ENCODE results near the gene CCDC50. TPM values are rescaled to one million over a fixed set of nuclear protein-coding genes. Genes with fewer than 3 reads are reported as not detected.

The CCDC50 gene
- total RNA-seq, 1 experiment from 2014 or later = 47.8 TPM

- no peak for DNase-seq (ENCODE audit: low read depth, low spot score)
- POLR2A ChIA-PET = no interaction called here
- peaks cover 2 to 9% of the 10 kb centered on the region in 2 experiments; a peak in 2 of 4 replicates for H3K36me3 ChIP-seq (ENCODE audit: control insufficient read depth in 1 of 2, insufficient read depth in 2 of 2, low read length in 2 of 2)
- no peak for ATAC-seq
- no peak for TF ChIP-seq SRF (IDR thresholded peaks at IDR 0.05; ENCODE audit: low read depth)
- no peak for TF ChIP-seq REST (IDR thresholded peaks at IDR 0.05; ENCODE audit: low read depth)
- no peak for TF ChIP-seq ZFX (IDR thresholded peaks at IDR 0.05)
- peak; percentile 16; the same call in 1 of the 2 replicates for TF ChIP-seq SP1 (IDR thresholded peaks at IDR 0.05; ENCODE audit: low read depth)
- TF ChIP-seq CTCF (IDR thresholded peaks at IDR 0.05 in 2 of 3, conservative IDR thresholded peaks at IDR 0.05 in 1 of 3; ENCODE audit: borderline replicate concordance in 1 of 3, insufficient read depth in 1 of 3, low read depth in 2 of 3, low read length in 2 of 3) = no peak
- H3K9ac ChIP-seq (ENCODE audit: low read length) = no peak overlapping the region
- peak overlapping the region; percentile 5; the same call in 1 of the 2 replicates for H3K27ac ChIP-seq (ENCODE audit: low read depth, low read length)
- intact Hi-C loops (cut with micrococcal nuclease) = no loop called here
- no peaks in the 10 kb centered on the region for H3K9me2 ChIP-seq (ENCODE audit: insufficient read depth)
- no peaks in the 10 kb centered on the region for H3K9me3 ChIP-seq (ENCODE audit: control insufficient read depth in 1 of 2, insufficient read depth in 1 of 2, low read depth in 1 of 2, low read length in 2 of 2)
- no peak overlapping the region for H3K4me3 ChIP-seq (replicated peaks in 1 of 2; ENCODE audit: low read depth in 1 of 2, low read length in 2 of 2)
- H3K4me2 ChIP-seq (ENCODE audit: low read length) = no peak overlapping the region
- BruUV-seq (replicated peaks) = no TSS peak
- H2AFZ ChIP-seq (ENCODE audit: low read depth, low read length, poor library complexity, severe bottlenecking) = no peak overlapping the region
- RAD21 ChIA-PET (ENCODE audit: low non-redundant PET in 1 of 2, low total read pairs in 2 of 2, uncharacterized antibody in 2 of 2, unreplicated experiment in 2 of 2) = no interaction called here
- H3K4me1 ChIP-seq (ENCODE audit: control insufficient read depth in 1 of 2, insufficient read depth in 2 of 2, low read length in 2 of 2) = peaks cover 45 to 60% of the 10 kb centered on the region in 2 experiments
- no peaks in the 10 kb centered on the region for H3K27me3 ChIP-seq (ENCODE audit: insufficient read depth, low read length)
- CTCF ChIA-PET = no interaction called here
- peaks cover 26% of the 10 kb centered on the region for H3K79me2 ChIP-seq (ENCODE audit: insufficient read depth, low read length)
- H4K20me1 ChIP-seq (ENCODE audit: insufficient read depth) = no peaks in the 10 kb centered on the region
Observed at GRCh38 chr3:191358929-191359328, 29.7 kb downstream of the CCDC50 start.

All from HCT116 (cell line).